ENCODE results near the gene LTBP2. TPM values are rescaled to one million over a fixed set of nuclear protein-coding genes. Genes with fewer than 3 reads are reported as not detected.
A peak's percentile ranks its signal among the peaks of the same experiment; 100 is the strongest.

Gene LTBP2
- total and polyA plus RNA-seq, 2 of the 8 experiments (the other 6 are each of a cell fraction or from before 2014, with no cell fraction given): 0.48 to 0.89 TPM

DNA sequence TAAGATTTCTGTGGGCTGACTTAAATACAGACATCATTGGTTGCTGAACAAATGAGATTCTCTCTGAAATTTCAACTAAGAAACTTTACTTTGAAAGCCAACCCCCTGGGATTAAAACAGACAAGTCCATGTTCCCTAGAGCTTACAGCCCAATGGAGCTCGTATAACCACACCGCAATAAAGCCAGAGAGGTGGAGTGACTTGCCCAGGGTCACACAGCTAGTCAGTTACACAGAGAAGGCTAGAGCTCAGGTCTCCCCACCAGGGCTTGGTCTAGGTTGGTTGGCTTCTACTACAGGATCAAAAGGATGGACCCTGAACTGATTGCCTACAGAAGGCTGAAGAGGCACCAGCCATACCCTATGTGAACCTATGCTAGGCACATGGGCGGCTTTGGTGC, 8.9 kb upstream of the LTBP2 start:
- Histone ChIP-seq H2BK15ac (ENCODE audit: low read length) (no peak overlapping the region), H3K4ac (replicated peaks; ENCODE audit: insufficient read length, low read depth, low read length) (no peak overlapping the region), H2BK5ac (ENCODE audit: low read depth, low read length) (no peak overlapping the region), H3K14ac (ENCODE audit: insufficient read length) (no peak overlapping the region), H2BK20ac (ENCODE audit: low read length) (no peak overlapping the region), H2AFZ (ENCODE audit: low read length) (no peak overlapping the region), H3K56ac (replicated peaks; ENCODE audit: insufficient read length, low read depth, low read length) (no peak overlapping the region), H4K91ac (replicated peaks; ENCODE audit: insufficient read length, low read length) (no peak overlapping the region), H3K4me2 (ENCODE audit: insufficient read depth in 1 of 2, low read depth in 2 of 2, low read length in 2 of 2) (no peak overlapping the region), H4K20me1 (replicated peaks in 1 of 2; ENCODE audit: control insufficient read depth in 1 of 2, insufficient read depth in 2 of 2, low read length in 2 of 2) (no peaks in the 10 kb centered on the region), H3K9ac (replicated peaks in 1 of 4; ENCODE audit: extremely low read depth in 1 of 4, low read depth in 3 of 4, low read length in 3 of 4) (no peak overlapping the region), H4K8ac (ENCODE audit: extremely low read depth, insufficient read depth, low read length) (no peak overlapping the region), H3K27ac (ENCODE audit: low read depth, low read length) (no peak overlapping the region), H4K5ac (ENCODE audit: insufficient read length, low read depth, low read length) (no peak overlapping the region), H3K4me1 (replicated peaks in 1 of 4; ENCODE audit: control insufficient read depth in 3 of 4, insufficient read depth in 4 of 4, low read length in 3 of 4) (peaks cover 2 to 5% (median 4%) of the 10 kb centered on the region in 4 experiments; a peak in 4 of 7 replicates), H2BK120ac (replicated peaks; ENCODE audit: low read depth, low read length) (no peak overlapping the region), H3K36me3 (ENCODE audit: control insufficient read depth in 2 of 4, insufficient read depth in 4 of 4, low read length in 3 of 4) (no peaks in the 10 kb centered on the region), H3K4me3 (ENCODE audit: extremely low read depth in 1 of 4, insufficient read depth in 2 of 4, low read depth in 3 of 4, low read length in 4 of 4) (no peak overlapping the region), H3K23me2 (ENCODE audit: low read depth, low read length) (no peaks in the 10 kb centered on the region; the same call in 1 of the 2 replicates), H3K9me3 (ENCODE audit: insufficient read depth in 2 of 2, low read depth in 1 of 2, low read length in 1 of 2) (no peaks in the 10 kb centered on the region), H3K27me3 (replicated peaks in 1 of 4; ENCODE audit: control insufficient read depth in 3 of 4, extremely low read depth in 1 of 4, insufficient read depth in 3 of 4, low read length in 3 of 4) (no peaks in the 10 kb centered on the region; a peak in 1 of 7 replicates), H3K23ac (ENCODE audit: insufficient read length) (no peak overlapping the region), H3K18ac (ENCODE audit: extremely low read depth, low read length) (no peak overlapping the region), H3K79me2 (ENCODE audit: control insufficient read depth in 1 of 2, insufficient read depth in 2 of 2, low read length in 2 of 2) (no peaks in the 10 kb centered on the region), H2AK5ac (ENCODE audit: low read depth, low read length) (no peak overlapping the region), H3K79me1 (ENCODE audit: low read depth, low read length) (no peaks in the 10 kb centered on the region), H2BK12ac (ENCODE audit: low read depth, low read length) (0 out of 2 replicates have a peak overlapping the region, but pooled peaks have one; percentile 5)
- DNase-seq (ENCODE audit: low read depth in 1 of 2, low spot score in 2 of 2) (no peak), FAIRE-seq (no peak)
- CTCF ChIA-PET (ENCODE audit: partially characterized antibody): interaction anchor here (0.6 to 4.5 kb wide), 2 partner anchors 11 to 242 kb away, joined by 3 to 45 read pairs; no protein-coding TSS in a partner anchor
- WGBS, 2 experiments (ENCODE audit: extremely low coverage in 1 of 2, insufficient coverage in 1 of 2, insufficient read length in 1 of 2, insufficient replicate concordance in 2 of 2, low coverage in 1 of 2, low lambda C conversion rate in 2 of 2, missing lambda C conversion rate in 1 of 2): 94% methylated on average over 3 of the region's 3 CpGs; no CpG with 5 or more reads in 1 of the 2 experiments
- POLR2A ChIA-PET (ENCODE audit: partially characterized antibody): no interaction called here
- no peak for TF ChIP-seq CREB1 (IDR thresholded peaks at IDR 0.05)
- TF ChIP-seq RAD21 (IDR thresholded peaks at IDR 0.05 in 1 of 2, conservative IDR thresholded peaks at IDR 0.05 in 1 of 2; ENCODE audit: low read depth in 2 of 2, low read length in 2 of 2): no peak
- TF ChIP-seq FOSL1 (IDR thresholded peaks at IDR 0.05; ENCODE audit: insufficient read depth, low read depth, low read length): no peak
- TF ChIP-seq POLR2AphosphoS5 (IDR thresholded peaks at IDR 0.05; ENCODE audit: low read depth, low read length): no peak

Data from H1 (cell line).